Astrocyte of the cerebellum (primary cell): ENCODE data around the gene STAT1.

Experiments
- DNase-seq: peaks from one replicate; pipeline ENCODE4 v3.0.0-alpha.2; 2011; ENCODE audit warnings: low read depth
- H3K4me3 ChIP-seq: 2 replicates; pipeline ENCODE4 v1.5.1; 2011; ENCODE audit warnings: mild to moderate bottlenecking, low read depth, low read length, moderate library complexity
- CTCF ChIP-seq: IDR thresholded peaks from 2 replicates; pipeline ENCODE4 v1.5.1; 2012; ENCODE audit warnings: low read length, low read depth, moderate library complexity, mild to moderate bottlenecking; ENCODE audit errors: missing control alignments
- in situ Hi-C: cut with HindIII; loops from 2 replicates; pipeline ENCODE4 v1.10.0; 2017; ENCODE audit warnings: low sequenced_read_pairs

The STAT1 gene

GRCh38 chr2:190974629-190975361 is 39.2 kb downstream of the STAT1 start:
- DNase-seq = no peak
- in situ Hi-C loops = no loop called here
- no peak overlapping the region for H3K4me3 ChIP-seq
- TF ChIP-seq CTCF = no peak

GRCh38 chr2:190973726-190974628 is 40.0 kb downstream of the STAT1 start:
- H3K4me3 ChIP-seq = no peak overlapping the region
- TF ChIP-seq CTCF = no peak
- in situ Hi-C loops = no loop called here
- DNase-seq = no peak

- in situ Hi-C loops = no loop called here
- no peak overlapping the region for H3K4me3 ChIP-seq
- DNase-seq = no peak
- TF ChIP-seq CTCF = no peak
Observed at GRCh38 chr2:190973262-190973661, 40.7 kb downstream of the STAT1 start.

GRCh38 chr2:190972846-190973245 is 41.1 kb downstream of the STAT1 start:
- in situ Hi-C loops = no loop called here
- no peak overlapping the region for H3K4me3 ChIP-seq
- DNase-seq = no peak
- TF ChIP-seq CTCF = no peak

- DNase-seq = no peak
- TF ChIP-seq CTCF = no peak
- in situ Hi-C loops = no loop called here
- no peak overlapping the region for H3K4me3 ChIP-seq
Observed at GRCh38 chr2:190972213-190972612, 41.8 kb downstream of the STAT1 start.

- H3K4me3 ChIP-seq = no peak overlapping the region
- in situ Hi-C loops = no loop called here
- TF ChIP-seq CTCF = no peak
- no peak for DNase-seq
Observed at GRCh38 chr2:190970873-190971506, 43.0 kb downstream of the STAT1 start.
